Stimulated activated CD4-positive, alpha-beta T cell treated with anti-CD3 and anti-CD28 coated beads, TNF-alpha, amount 100 ng/mL, for 24 hours (primary cell): ENCODE measurements around the gene DXO.

ENCODE experiments used
- DNase-seq, 3 experiments: peaks; one replicate each; pipeline ENCODE4 v3.0.0-alpha.2; 2020; ENCODE audit warnings: low read depth in 3 of 3

Gene DXO

DNA sequence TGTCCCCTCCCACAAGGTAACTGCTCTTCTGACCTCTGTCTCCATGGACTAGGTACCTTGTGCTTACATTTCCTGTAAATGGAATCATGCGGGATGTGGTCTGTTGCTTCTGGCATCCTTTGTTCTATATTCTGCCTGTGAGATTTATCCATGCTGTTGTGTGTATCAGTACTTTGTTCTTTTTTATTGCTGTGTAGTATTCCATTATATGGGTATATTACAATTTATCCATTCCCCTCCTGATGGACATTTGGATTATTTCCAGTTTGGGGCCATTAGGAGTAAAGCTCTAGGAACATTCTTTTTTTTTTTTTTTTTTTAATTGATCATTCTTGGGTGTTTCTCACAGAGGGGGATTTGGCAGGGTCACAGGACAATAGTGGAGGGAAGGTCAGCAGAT, 41.0 kb downstream of the DXO start:
- DNase-seq = no peak

DNA sequence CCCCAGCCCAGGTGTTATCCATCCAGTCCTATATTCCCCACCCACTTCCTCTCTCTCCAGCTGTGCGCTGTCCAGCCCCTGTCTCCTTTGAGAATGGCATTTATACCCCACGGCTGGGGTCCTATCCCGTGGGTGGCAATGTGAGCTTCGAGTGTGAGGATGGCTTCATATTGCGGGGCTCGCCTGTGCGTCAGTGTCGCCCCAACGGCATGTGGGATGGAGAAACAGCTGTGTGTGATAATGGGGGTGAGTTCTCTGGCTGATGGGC, 43.3 kb downstream of the DXO start:
- no peak for DNase-seq

DNA sequence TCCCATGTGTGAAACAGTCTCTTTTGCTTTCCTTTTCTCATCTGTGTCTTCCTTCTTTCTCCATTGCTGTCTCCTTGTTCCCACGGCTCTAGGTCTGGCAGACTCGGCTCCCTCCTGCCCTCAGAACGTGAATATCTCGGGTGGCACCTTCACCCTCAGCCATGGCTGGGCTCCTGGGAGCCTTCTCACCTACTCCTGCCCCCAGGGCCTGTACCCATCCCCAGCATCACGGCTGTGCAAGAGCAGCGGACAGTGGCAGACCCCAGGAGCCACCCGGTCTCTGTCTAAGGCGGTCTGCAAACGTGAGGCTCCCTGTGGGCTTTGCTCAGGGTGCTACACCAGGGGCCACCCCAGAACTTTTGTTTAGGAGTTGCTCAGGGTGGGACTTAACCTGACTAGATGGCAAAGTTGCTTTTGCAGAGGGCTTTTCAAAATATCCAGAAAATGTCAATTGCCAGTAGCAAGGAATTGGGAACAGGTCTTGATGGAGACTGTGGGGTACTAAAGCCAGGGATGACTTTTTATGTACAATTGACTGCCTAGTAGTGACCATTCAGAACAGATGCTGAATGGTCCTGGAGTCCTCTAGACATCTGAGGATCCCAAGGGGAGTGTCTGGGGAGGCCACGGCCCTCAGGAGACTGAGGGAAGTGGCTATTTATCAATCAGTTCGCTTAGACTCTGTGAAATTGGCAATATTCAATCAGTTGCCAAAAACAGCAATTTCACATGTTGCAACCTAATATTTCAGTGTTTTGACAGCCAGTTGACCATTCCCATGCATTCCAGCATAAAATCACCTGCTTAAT, 43.9 kb downstream of the DXO start:
- DNase-seq = no peak

DNA sequence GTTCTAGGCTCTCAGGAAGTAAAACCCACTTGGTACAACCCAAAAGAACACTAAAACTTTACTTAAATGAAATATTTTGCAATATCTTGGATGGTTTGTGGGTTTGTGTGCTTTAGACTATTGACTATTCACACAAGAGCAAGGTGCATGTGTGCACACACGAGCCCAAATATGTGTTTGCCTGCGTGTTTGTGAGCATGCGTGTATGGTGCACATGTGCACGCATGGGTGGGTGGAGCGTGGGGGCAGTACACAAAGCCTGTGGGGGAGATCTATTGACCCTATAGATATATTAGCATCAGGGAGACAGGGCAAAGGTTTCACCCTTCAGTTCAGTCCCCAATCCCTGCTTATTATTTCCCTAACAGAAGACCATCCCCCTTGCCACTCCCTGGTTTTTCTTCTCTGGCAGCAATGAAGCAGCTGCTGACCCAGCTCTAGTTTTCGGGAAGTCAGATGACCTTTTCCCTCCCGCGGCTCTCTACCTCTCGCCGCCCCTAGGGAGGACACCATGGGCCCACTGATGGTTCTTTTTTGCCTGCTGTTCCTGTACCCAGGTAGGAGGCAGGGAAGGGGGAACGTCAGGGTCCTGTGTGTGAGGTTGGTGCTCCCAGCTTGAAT, 44.6 kb downstream of the DXO start, which contains the start of gene C2:
C2 (plus strand) TSS at position 476 of the 621 bp plus-strand sequence; CDS start at position 512, 36 bp downstream.
- no peak for DNase-seq

DNA sequence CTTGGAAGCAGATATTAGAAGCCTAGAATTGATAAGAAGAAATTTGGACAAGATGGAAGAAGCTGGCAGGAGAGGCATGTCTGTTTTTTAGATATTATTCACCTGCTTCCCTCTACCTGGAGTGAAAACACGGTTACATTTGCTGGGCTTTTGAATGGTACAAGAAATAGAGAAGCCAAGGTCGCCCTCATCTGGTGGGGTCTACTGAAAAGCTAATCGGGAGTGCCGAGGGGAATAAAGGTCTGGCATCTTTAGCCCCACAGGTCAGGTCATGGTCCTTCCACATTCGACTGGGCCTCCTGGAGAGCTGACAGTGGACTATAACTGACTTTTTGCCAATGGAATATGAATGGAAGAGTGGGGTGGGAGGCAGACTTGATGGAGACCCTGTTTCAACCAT, 49.0 kb downstream of the DXO start:
- no peak for DNase-seq

DNA sequence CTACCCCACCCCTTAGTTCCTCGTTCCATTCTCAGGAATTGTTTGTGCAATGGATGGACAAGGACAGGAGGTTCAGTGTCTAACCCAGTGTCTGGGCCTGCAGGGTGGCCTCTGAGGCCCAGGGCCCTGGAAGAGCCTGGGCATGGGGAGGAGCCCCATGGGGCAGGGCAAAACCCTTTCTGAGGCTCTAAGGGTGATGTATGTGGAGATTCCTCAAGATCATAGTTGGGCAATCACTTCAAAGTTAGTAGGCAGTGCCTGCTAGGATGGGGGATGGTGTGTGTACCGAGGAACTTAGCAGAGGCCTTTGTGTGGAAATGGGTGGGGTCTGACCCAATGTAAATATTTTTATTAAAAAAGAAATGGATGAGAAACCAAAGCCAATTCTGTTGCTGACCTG, 51.1 kb downstream of the DXO start:
- no peak for DNase-seq
